Mammary epithelial cell (primary cell): ENCODE measurements around the gene PYCR2.

Source experiments
- EZH2 ChIP-seq: IDR thresholded peaks from 2 replicates; pipeline ENCODE4 v1.6.1; 2012; ENCODE audit warnings: low read length, inconsistent platforms, borderline replicate concordance
- TF ChIP-seq, protein P1 (sequence below), 2 donors: IDR thresholded peaks in 1 of 2; conservative IDR thresholded peaks in 1 of 2; 2 replicates each; pipeline ENCODE4 v1.5.1; 2011 to 2012; ENCODE audit warnings: inconsistent platforms in 2 of 2, low read length in 2 of 2, mild to moderate bottlenecking in 2 of 2, control low read depth in 1 of 2, low read depth in 1 of 2; ENCODE audit not compliant: insufficient read depth in 1 of 2; ENCODE audit errors: extremely low read depth in 1 of 2

DNA sequence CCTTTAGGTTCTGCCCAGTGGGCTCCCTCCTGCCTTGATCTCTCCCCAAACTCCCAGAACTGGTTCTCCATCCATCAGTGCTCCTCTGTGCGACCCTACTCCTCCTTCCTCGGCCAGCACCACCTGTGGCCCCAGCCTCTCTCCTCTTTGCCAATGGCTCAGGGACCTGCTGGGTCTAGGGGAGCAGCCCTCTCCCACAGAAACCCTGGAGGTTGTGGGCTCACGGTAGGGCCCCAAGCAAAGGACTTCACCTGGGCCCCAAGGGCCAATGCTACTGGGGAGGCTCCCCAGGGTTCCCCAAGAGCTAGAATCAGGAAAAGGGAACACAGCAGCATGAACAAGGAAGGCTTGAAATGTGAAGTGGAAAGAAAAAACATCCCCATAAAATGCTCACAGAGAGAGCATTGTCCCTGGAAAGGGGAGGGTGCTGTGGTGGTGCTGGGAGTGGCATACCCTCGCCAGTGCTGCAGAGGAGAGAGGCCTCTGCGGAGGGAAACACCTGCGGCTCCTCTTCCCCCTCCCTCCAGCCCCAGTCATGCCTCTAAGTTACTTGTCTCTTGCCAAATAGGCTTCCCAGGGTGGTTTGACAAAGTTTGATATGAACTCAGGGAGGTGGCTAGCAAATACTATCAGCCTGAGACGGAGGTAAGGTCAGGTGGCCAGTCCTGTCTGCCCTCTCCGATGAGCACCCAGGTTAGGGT, 44.4 kb downstream of the PYCR2 start:
- TF ChIP-seq, protein P1, sequence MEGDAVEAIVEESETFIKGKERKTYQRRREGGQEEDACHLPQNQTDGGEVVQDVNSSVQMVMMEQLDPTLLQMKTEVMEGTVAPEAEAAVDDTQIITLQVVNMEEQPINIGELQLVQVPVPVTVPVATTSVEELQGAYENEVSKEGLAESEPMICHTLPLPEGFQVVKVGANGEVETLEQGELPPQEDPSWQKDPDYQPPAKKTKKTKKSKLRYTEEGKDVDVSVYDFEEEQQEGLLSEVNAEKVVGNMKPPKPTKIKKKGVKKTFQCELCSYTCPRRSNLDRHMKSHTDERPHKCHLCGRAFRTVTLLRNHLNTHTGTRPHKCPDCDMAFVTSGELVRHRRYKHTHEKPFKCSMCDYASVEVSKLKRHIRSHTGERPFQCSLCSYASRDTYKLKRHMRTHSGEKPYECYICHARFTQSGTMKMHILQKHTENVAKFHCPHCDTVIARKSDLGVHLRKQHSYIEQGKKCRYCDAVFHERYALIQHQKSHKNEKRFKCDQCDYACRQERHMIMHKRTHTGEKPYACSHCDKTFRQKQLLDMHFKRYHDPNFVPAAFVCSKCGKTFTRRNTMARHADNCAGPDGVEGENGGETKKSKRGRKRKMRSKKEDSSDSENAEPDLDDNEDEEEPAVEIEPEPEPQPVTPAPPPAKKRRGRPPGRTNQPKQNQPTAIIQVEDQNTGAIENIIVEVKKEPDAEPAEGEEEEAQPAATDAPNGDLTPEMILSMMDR (conservative IDR thresholded peaks at IDR 0.05 in 1 of 2, IDR thresholded peaks at IDR 0.05 in 1 of 2; ENCODE audit: extremely low read depth in 1 of 2, insufficient read depth in 1 of 2, low read depth in 1 of 2, low read length in 2 of 2) = no peak
- no peak for TF ChIP-seq EZH2
